IMR-90 (cell line): ENCODE measurements around the gene TMEM200C. TPM values are rescaled to one million over a fixed set of nuclear protein-coding genes. Genes with fewer than 3 reads are reported as not detected.

Experiments
- ATAC-seq: fragments of 200-7000 bp; cut with Tn5 transposase; 2 replicates; pipeline ENCODE4 v1.9.1; 2020; ENCODE audit warnings: low read depth, mild to moderate bottlenecking, moderate library complexity
- BruUV-seq: library from RNA; stranded (reverse); fragments of 400-500 nt; replicated peaks from 2 replicates; lab custom pipeline; 2021; lab: Mats Ljungman, UMichigan
- CTCF ChIA-PET: fragments of 300-600 bp; formaldehyde crosslinking; extraction: SDS; loops from one replicate; lab custom pipeline; 2021; ENCODE audit warnings: antibody characterized with exemption; lab: Yijun Ruan, JAX
- POLR2A ChIA-PET: fragments of 300-600 bp; sonication (Branson Sonifier 250); formaldehyde crosslinking; loops from one replicate; lab custom pipeline; 2022; ENCODE audit warnings: antibody characterized with exemption; ENCODE audit not compliant: unreplicated experiment; lab: Charles Lee
- DNase-seq: peaks from one replicate; pipeline ENCODE4 v3.0.0; 2013
- H2AFZ ChIP-seq: replicated peaks from 2 replicates; pipeline ENCODE3; 2013; ENCODE audit warnings: low read length, mild to moderate bottlenecking; ENCODE audit not compliant: poor library complexity
- H2AK5ac ChIP-seq: 2 replicates; pipeline ENCODE4 v1.6.1; 2013; ENCODE audit warnings: low read depth, low read length, inconsistent platforms
- H2AK9ac ChIP-seq: replicated peaks from 2 replicates; pipeline ENCODE3; 2013; ENCODE audit warnings: mild to moderate bottlenecking, low read depth, low read length, moderate library complexity; ENCODE audit not compliant: poor library complexity
- H2BK120ac ChIP-seq: 2 replicates; pipeline ENCODE4 v1.6.1; 2013; ENCODE audit warnings: low read depth, low read length, inconsistent platforms
- H2BK15ac ChIP-seq: 3 replicates; pipeline ENCODE4 v1.6.1; 2013; ENCODE audit warnings: low read depth, low read length, inconsistent platforms
- H2BK20ac ChIP-seq: 2 replicates; pipeline ENCODE4 v1.6.1; 2013; ENCODE audit warnings: low read depth, mild to moderate bottlenecking, inconsistent platforms, low read length, moderate library complexity
- H2BK5ac ChIP-seq: 2 replicates; pipeline ENCODE4 v1.6.1; 2013; ENCODE audit warnings: mild to moderate bottlenecking, low read depth, low read length, inconsistent platforms; ENCODE audit not compliant: poor library complexity, severe bottlenecking
- H3K14ac ChIP-seq: replicated peaks from 2 replicates; pipeline ENCODE4 v1.6.1; 2013; ENCODE audit warnings: low read depth, low read length, inconsistent platforms
- H3K18ac ChIP-seq: 2 replicates; pipeline ENCODE4 v1.6.1; 2013; ENCODE audit warnings: low read depth, low read length, control low read depth
- H3K23ac ChIP-seq: 2 replicates; pipeline ENCODE4 v1.6.1; 2013; ENCODE audit warnings: low read depth, low read length, inconsistent platforms
- H3K27ac ChIP-seq: 2 replicates; pipeline ENCODE4 v1.5.1; 2013; ENCODE audit warnings: mild to moderate bottlenecking, control low read depth, low read length; ENCODE audit not compliant: insufficient read depth
- H3K27me3 ChIP-seq: 2 replicates; pipeline ENCODE4 v1.6.1; 2013; ENCODE audit warnings: low read length; ENCODE audit not compliant: control insufficient read depth, insufficient read depth
- H3K36me3 ChIP-seq: 2 replicates; pipeline ENCODE4 v1.6.1; 2013; ENCODE audit warnings: low read length, mixed read lengths; ENCODE audit not compliant: control insufficient read depth, insufficient read depth
- H3K4ac ChIP-seq: 2 replicates; pipeline ENCODE4 v1.6.1; 2013; ENCODE audit warnings: low read depth, low read length, inconsistent platforms
- H3K4me1 ChIP-seq: 2 replicates; pipeline ENCODE4 v1.6.1; 2013; ENCODE audit warnings: low read length, mixed read lengths; ENCODE audit not compliant: control insufficient read depth, insufficient read depth
- H3K4me2 ChIP-seq: 2 replicates; pipeline ENCODE4 v1.6.1; 2013; ENCODE audit warnings: low read depth, mild to moderate bottlenecking, control low read depth, low read length, moderate library complexity
- H3K4me3 ChIP-seq: 2 replicates; pipeline ENCODE4 v1.5.1; 2013; ENCODE audit warnings: low read depth, mild to moderate bottlenecking, control low read depth, low read length, moderate library complexity; ENCODE audit not compliant: insufficient read depth
- H3K56ac ChIP-seq: 2 replicates; pipeline ENCODE4 v1.6.1; 2013; ENCODE audit warnings: low read length, inconsistent platforms; ENCODE audit not compliant: insufficient read depth; ENCODE audit errors: extremely low read depth
- H3K79me1 ChIP-seq, 2 experiments: 2 replicates each; pipeline ENCODE4 v1.6.1; 2013; ENCODE audit warnings: low read length in 2 of 2, inconsistent platforms in 1 of 2, low read depth in 1 of 2
- H3K9ac ChIP-seq: 2 replicates; pipeline ENCODE4 v1.6.1; 2013; ENCODE audit warnings: low read depth, low read length, control low read depth
- H3K9me1 ChIP-seq: 2 replicates; pipeline ENCODE4 v1.6.1; 2013; ENCODE audit warnings: low read length, inconsistent platforms; ENCODE audit not compliant: insufficient read depth
- H3K9me3 ChIP-seq: 2 replicates; pipeline ENCODE4 v1.6.1; 2013; ENCODE audit warnings: low read length; ENCODE audit not compliant: control insufficient read depth, insufficient read depth
- H4K20me1 ChIP-seq: 2 replicates; pipeline ENCODE4 v1.6.1; 2013; ENCODE audit warnings: low read length, inconsistent platforms; ENCODE audit not compliant: insufficient read depth
- H4K5ac ChIP-seq: 2 replicates; pipeline ENCODE4 v1.6.1; 2013; ENCODE audit warnings: mild to moderate bottlenecking, low read depth, low read length, control low read depth
- H4K8ac ChIP-seq, 2 experiments: 2 replicates each; pipeline ENCODE4 v1.6.1; 2013; ENCODE audit warnings: low read depth in 2 of 2, low read length in 2 of 2, control low read depth in 1 of 2, inconsistent platforms in 1 of 2
- H4K91ac ChIP-seq: 2 replicates; pipeline ENCODE4 v1.6.1; 2013; ENCODE audit warnings: low read depth, low read length, inconsistent platforms; ENCODE audit not compliant: insufficient read depth
- BHLHE40 ChIP-seq: fragments of 150-350 bp; IDR thresholded peaks from 2 replicates; pipeline ENCODE4 v1.6.1; 2016; ENCODE audit warnings: mild to moderate bottlenecking, low read depth, low read length
- CEBPB ChIP-seq: IDR thresholded peaks from 2 replicates; pipeline ENCODE4 v1.6.1; 2012; ENCODE audit warnings: low read depth, low read length, improper control_type of control experiment
- CHD1 ChIP-seq: IDR thresholded peaks from 2 replicates; pipeline ENCODE4 v1.6.1; 2012; ENCODE audit warnings: low read depth, low read length, improper control_type of control experiment
- FOS ChIP-seq: fragments of 150-350 bp; IDR thresholded peaks from 2 replicates; pipeline ENCODE4 v1.6.1; 2016; ENCODE audit warnings: low read depth, low read length
- MAZ ChIP-seq: IDR thresholded peaks from 2 replicates; pipeline ENCODE4 v1.6.1; 2012; ENCODE audit warnings: low read depth, mild to moderate bottlenecking, low read length, improper control_type of control experiment, moderate library complexity, borderline replicate concordance
- MXI1 ChIP-seq: IDR thresholded peaks from 2 replicates; pipeline ENCODE4 v1.6.1; 2012; ENCODE audit warnings: low read depth, mild to moderate bottlenecking, low read length, moderate library complexity, borderline replicate concordance
- NFE2L2 ChIP-seq: fragments of 150-350 bp; IDR thresholded peaks from 2 replicates; pipeline ENCODE4 v1.6.1; 2016; ENCODE audit warnings: low read depth, mild to moderate bottlenecking, low read length
- POLR2A ChIP-seq: IDR thresholded peaks from 2 replicates; pipeline ENCODE4 v1.6.1; 2012; ENCODE audit warnings: mild to moderate bottlenecking, low read depth, low read length
- RCOR1 ChIP-seq: IDR thresholded peaks from 2 replicates; pipeline ENCODE4 v1.6.1; 2012; ENCODE audit warnings: mild to moderate bottlenecking, low read length, improper control_type of control experiment; ENCODE audit not compliant: insufficient replicate concordance
- RFX5 ChIP-seq: IDR thresholded peaks from 2 replicates; pipeline ENCODE4 v1.8.0; 2012; ENCODE audit warnings: low read depth, mild to moderate bottlenecking, low read length, moderate library complexity
- SMC3 ChIP-seq: fragments of 150-350 bp; IDR thresholded peaks from 2 replicates; pipeline ENCODE4 v1.6.1; 2016; ENCODE audit warnings: low read depth, mild to moderate bottlenecking, antibody characterized with exemption, low read length, moderate library complexity
- WGBS, 2 experiments: methylation state at CpG; one replicate each; pipeline versions ENCODE4 v1.1.5 to v1.1.7; 2013; ENCODE audit warnings: missing lambda C conversion rate in 2 of 2; ENCODE audit not compliant: insufficient read length in 1 of 2; ENCODE audit errors: extremely low coverage in 2 of 2; 5-methylcytosine and 5-hydroxymethylcytosine counted together
- dilution Hi-C: fragments of 300-500 bp; cut with HindIII; formaldehyde crosslinking; loops from one replicate; pipeline ENCODE4 v1.14.3; 2018; ENCODE audit warnings: low sequenced_read_pairs; ENCODE audit not compliant: unreplicated experiment
- in situ Hi-C: fragments of 300-500 bp; cut with MboI; formaldehyde crosslinking; loops from 3 replicates; pipeline ENCODE4 v1.14.3; 2019; ENCODE audit warnings: low sequenced_read_pairs, inconsistent platforms, mixed read lengths
- intact Hi-C: fragments of 100-400 bp; cut with micrococcal nuclease; formaldehyde crosslinking; loops from 2 replicates; pipeline ENCODE4 v1.10.0; 2022
- polyA plus RNA-seq, 3 experiments: library from polyadenylated mRNA; depleted of rRNA; stranded (reverse); fragments of >200 nt; gene quantifications; 2 replicates each; pipeline ENCODE4 v1.2.3, GENCODE V29; 2012; ENCODE audit warnings: low replicate concordance in 1 of 3
- total RNA-seq: library from RNA; depleted of rRNA; stranded (reverse); fragments of >200 nt; gene quantifications from 2 replicates; pipeline ENCODE4 v1.2.3, GENCODE V29; 2012

Gene TMEM200C
- total and polyA plus RNA-seq, 2 of the 4 experiments (the other 2 are of a cell fraction): 1.4 to 2.5 TPM

- Histone ChIP-seq H4K5ac (no peak overlapping the region), H3K4me2 (no peak overlapping the region), H3K23ac (no peak overlapping the region), H4K20me1 (no peaks in the 10 kb centered on the region), H2AK9ac (no peak overlapping the region), H3K79me1 (no peaks in the 10 kb centered on the region), H3K36me3 (no peaks in the 10 kb centered on the region), H3K27ac (no peak overlapping the region), H3K9me3 (no peaks in the 10 kb centered on the region), H3K27me3 (no peaks in the 10 kb centered on the region), H2BK5ac (no peak overlapping the region), H4K8ac (no peak overlapping the region), H3K4ac (no peak overlapping the region), H3K56ac (no peak overlapping the region), H2BK15ac (no peak overlapping the region), H3K14ac (no peak overlapping the region), H2AFZ (no peak overlapping the region), H2AK5ac (no peak overlapping the region), H3K4me1 (peaks cover 2% of the 10 kb centered on the region; the same call in 1 of the 2 replicates), H4K91ac (no peak overlapping the region), H2BK120ac (no peak overlapping the region), H3K18ac (no peak overlapping the region), H3K9ac (no peak overlapping the region), H3K9me1 (peaks cover 11% of the 10 kb centered on the region; the same call in 1 of the 2 replicates), H3K4me3 (no peak overlapping the region), H2BK20ac (no peak overlapping the region)
- ATAC-seq (no peak), DNase-seq (no peak)
- in situ Hi-C loops: no loop called here
- POLR2A ChIA-PET: no interaction called here
- dilution Hi-C loops: no loop called here
- intact Hi-C loops: no loop called here
- 72% methylated on average over 4 of the region's 10 CpGs; no CpG with 5 or more reads in 1 of the 2 experiments for WGBS, 2 experiments
- TF ChIP-seq FOS: no peak
- TF ChIP-seq MAZ: no peak
- no peak for TF ChIP-seq BHLHE40
- no peak for TF ChIP-seq POLR2A
- no peak for TF ChIP-seq CEBPB
- TF ChIP-seq MXI1: no peak
- TF ChIP-seq NFE2L2: no peak
- TF ChIP-seq RFX5: no peak
- TF ChIP-seq CHD1: no peak
- TF ChIP-seq SMC3: no peak
- no peak for TF ChIP-seq RCOR1
- no TSS peak for BruUV-seq
- CTCF ChIA-PET: no interaction called here
Observed at GRCh38 chr18:5903386-5903785, 8.1 kb upstream of the TMEM200C start.
